Liver (tissue), 9 donors: ENCODE results near the gene MCCD1. TPM values are rescaled to one million over a fixed set of nuclear protein-coding genes. Genes with fewer than 3 reads are reported as not detected.

Experiments used
- DNase-seq: peaks from one replicate; pipeline ENCODE4 v3.0.0-alpha.2; 2017; ENCODE audit warnings: low spot score
- H3K27ac ChIP-seq, 2 donors: one replicate each; pipeline ENCODE4 v1.7.0; 2013; ENCODE audit warnings: inconsistent platforms in 2 of 2, low read length in 2 of 2, control low read depth in 1 of 2, low read depth in 1 of 2, mild to moderate bottlenecking in 1 of 2
- H3K27me3 ChIP-seq, 4 donors: one replicate each; pipeline versions ENCODE4 v1.6.1 to v1.7.0; 2013; ENCODE audit warnings: low read length in 3 of 4, inconsistent platforms in 1 of 4, mild to moderate bottlenecking in 1 of 4, moderate library complexity in 1 of 4; ENCODE audit not compliant: control insufficient read depth in 4 of 4, insufficient read depth in 4 of 4
- H3K36me3 ChIP-seq, 4 donors: one replicate each; pipeline versions ENCODE4 v1.6.1 to v1.7.0; 2013; ENCODE audit warnings: low read length in 3 of 4, mild to moderate bottlenecking in 3 of 4, low read depth in 1 of 4, moderate library complexity in 1 of 4; ENCODE audit not compliant: control insufficient read depth in 4 of 4, insufficient read depth in 3 of 4
- H3K4me1 ChIP-seq, 4 donors: one replicate each; pipeline versions ENCODE4 v1.6.1 to v1.7.0; 2013; ENCODE audit warnings: low read length in 3 of 4, mild to moderate bottlenecking in 3 of 4, moderate library complexity in 1 of 4; ENCODE audit not compliant: control insufficient read depth in 4 of 4, insufficient read depth in 4 of 4
- H3K4me3 ChIP-seq, 3 donors: one replicate each; pipeline versions ENCODE4 v1.6.1 to v1.7.0; 2013; ENCODE audit warnings: low read length in 3 of 3, control low read depth in 1 of 3, low read depth in 1 of 3, mild to moderate bottlenecking in 1 of 3
- H3K9ac ChIP-seq, 2 donors: one replicate each; pipeline ENCODE4 v1.7.0; 2013; ENCODE audit warnings: low read length in 2 of 2, mild to moderate bottlenecking in 2 of 2, moderate library complexity in 2 of 2, control low read depth in 1 of 2, low read depth in 1 of 2
- H3K9me3 ChIP-seq, 4 donors: one replicate each; pipeline versions ENCODE4 v1.6.1 to v1.7.0; 2013; ENCODE audit warnings: low read length in 3 of 4; ENCODE audit not compliant: control insufficient read depth in 4 of 4
- EGR1 ChIP-seq, 2 donors: IDR thresholded peaks; 2 replicates each; pipeline ENCODE4 v1.6.1; 2016 to 2018; ENCODE audit warnings: antibody characterized with exemption in 2 of 2, low read depth in 2 of 2
- FOXA1 ChIP-seq: IDR thresholded peaks from 2 replicates; pipeline ENCODE4 v1.6.1; 2016; ENCODE audit warnings: antibody characterized with exemption
- FOXA2 ChIP-seq: IDR thresholded peaks from 2 replicates; pipeline ENCODE4 v1.6.1; 2016; ENCODE audit warnings: antibody characterized with exemption
- GABPA ChIP-seq, 2 donors: IDR thresholded peaks in 1 of 2; conservative IDR thresholded peaks in 1 of 2; 2 replicates each; pipeline ENCODE4 v1.6.1; 2016; ENCODE audit warnings: antibody characterized with exemption in 2 of 2, mild to moderate bottlenecking in 1 of 2, moderate library complexity in 1 of 2
- HNF4A ChIP-seq, 2 donors: conservative IDR thresholded peaks; 2 replicates each; pipeline ENCODE4 v1.6.1; 2016; ENCODE audit warnings: antibody characterized with exemption in 2 of 2, mild to moderate bottlenecking in 2 of 2
- HNF4G ChIP-seq: IDR thresholded peaks from 2 replicates; pipeline ENCODE4 v1.6.1; 2016; ENCODE audit warnings: antibody characterized with exemption
- RAD21 ChIP-seq, 2 donors: IDR thresholded peaks; 2 replicates each; pipeline ENCODE4 v1.6.1; 2016; ENCODE audit warnings: antibody characterized with exemption in 2 of 2, mild to moderate bottlenecking in 2 of 2
- SP1 ChIP-seq: IDR thresholded peaks from 2 replicates; pipeline ENCODE4 v1.6.1; 2018; ENCODE audit warnings: antibody characterized with exemption, mild to moderate bottlenecking
- YY1 ChIP-seq: IDR thresholded peaks from 2 replicates; pipeline ENCODE4 v1.6.1; 2016; ENCODE audit warnings: antibody characterized with exemption, mild to moderate bottlenecking
- whole genome bisulfite sequencing: extraction: QIAGEN DNeasy Blood & Tissue Kit; methylation state at CpG from one replicate; pipeline ENCODE4 v1.1.7; 2013; 5-methylcytosine and 5-hydroxymethylcytosine counted together
- polyA plus RNA-seq, 2 donors: library from polyadenylated mRNA; stranded (reverse) in 1 of 2; unstranded in 1 of 2; fragments of 200-250 nt in 1 of 2; fragments of >200 nt in 1 of 2; fragmentation: Nextera tagmentation in 1 of 2; extraction: Ambion mirVana in 1 of 2; gene quantifications; one replicate each; pipeline versions ENCODE4 v1.2.1 to v1.2.3, GENCODE V29; 2013 to 2015
- total RNA-seq, 2 donors: library from RNA; depleted of rRNA; stranded (reverse); fragments of >200 nt; gene quantifications; one replicate each; pipeline ENCODE4 v1.2.3, GENCODE V29; 2014
- TF ChIP-seq, protein P1 (sequence below): IDR thresholded peaks from 2 replicates; pipeline ENCODE4 v1.6.1; 2016; ENCODE audit warnings: antibody characterized with exemption, mild to moderate bottlenecking
- TF ChIP-seq, protein P2 (sequence below): fragments of 150-350 bp; IDR thresholded peaks from 2 replicates; pipeline ENCODE4 v1.5.1; 2017; ENCODE audit warnings: improper control_type of control experiment, low read depth, low read length; ENCODE audit not compliant: missing input control
- donor health status: healthy.
- donor health status: healthy.
- donor health status: healthy.
- donor health status: healthy.
- donor health status: healthy.

Gene MCCD1
- total and polyA plus RNA-seq, 4 donors, result 0.56 TPM; not detected in 3

DNA sequence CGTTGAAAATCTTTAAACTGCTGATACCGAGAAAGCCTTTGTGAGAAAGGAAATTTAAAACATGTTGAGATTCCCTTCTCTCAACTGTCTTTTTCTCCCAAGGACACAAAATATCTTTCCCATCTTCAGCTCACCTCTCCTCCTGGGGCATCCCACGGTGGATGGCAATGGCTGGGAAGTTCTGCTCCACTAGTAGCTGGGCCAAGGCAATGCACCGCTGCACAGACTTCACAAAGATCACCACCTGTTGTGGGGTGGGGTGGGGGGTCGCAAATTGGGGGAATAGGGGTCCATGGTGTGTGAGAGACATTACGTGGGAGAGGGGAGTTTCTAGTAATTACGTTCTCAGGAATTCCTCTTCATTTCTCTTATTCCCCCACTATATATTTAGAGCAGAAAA lies 2.4 kb downstream of the MCCD1 start:
- WGBS, result 96% methylated on average over 7 of the region's 7 CpGs
- Histone ChIP-seq H3K36me3 (peaks cover 26 to 61% (median 52%) of the 10 kb centered on the region in 4 donors), H3K4me3 (no peak overlapping the region), H3K9ac (no peak overlapping the region), H3K9me3 (no peaks in the 10 kb centered on the region), H3K27me3 (no peaks in the 10 kb centered on the region), H3K4me1 (peaks cover 0 to 4% (median 2%) of the 10 kb centered on the region in 4 donors), H3K27ac (no peak overlapping the region)
- no peak for DNase-seq
- TF ChIP-seq SP1 (no peak), HNF4A (conservative IDR thresholded peaks at IDR 0.05) (no peak), EGR1 (IDR thresholded peaks at IDR 0.05; ENCODE audit: low read depth in 2 of 2) (no peak), GABPA (IDR thresholded peaks at IDR 0.05 in 1 of 2, conservative IDR thresholded peaks at IDR 0.05 in 1 of 2) (no peak), YY1 (no peak), RAD21 (IDR thresholded peaks at IDR 0.05) (no peak), FOXA1 (no peak), HNF4G (no peak)
- TF ChIP-seq, protein P1, sequence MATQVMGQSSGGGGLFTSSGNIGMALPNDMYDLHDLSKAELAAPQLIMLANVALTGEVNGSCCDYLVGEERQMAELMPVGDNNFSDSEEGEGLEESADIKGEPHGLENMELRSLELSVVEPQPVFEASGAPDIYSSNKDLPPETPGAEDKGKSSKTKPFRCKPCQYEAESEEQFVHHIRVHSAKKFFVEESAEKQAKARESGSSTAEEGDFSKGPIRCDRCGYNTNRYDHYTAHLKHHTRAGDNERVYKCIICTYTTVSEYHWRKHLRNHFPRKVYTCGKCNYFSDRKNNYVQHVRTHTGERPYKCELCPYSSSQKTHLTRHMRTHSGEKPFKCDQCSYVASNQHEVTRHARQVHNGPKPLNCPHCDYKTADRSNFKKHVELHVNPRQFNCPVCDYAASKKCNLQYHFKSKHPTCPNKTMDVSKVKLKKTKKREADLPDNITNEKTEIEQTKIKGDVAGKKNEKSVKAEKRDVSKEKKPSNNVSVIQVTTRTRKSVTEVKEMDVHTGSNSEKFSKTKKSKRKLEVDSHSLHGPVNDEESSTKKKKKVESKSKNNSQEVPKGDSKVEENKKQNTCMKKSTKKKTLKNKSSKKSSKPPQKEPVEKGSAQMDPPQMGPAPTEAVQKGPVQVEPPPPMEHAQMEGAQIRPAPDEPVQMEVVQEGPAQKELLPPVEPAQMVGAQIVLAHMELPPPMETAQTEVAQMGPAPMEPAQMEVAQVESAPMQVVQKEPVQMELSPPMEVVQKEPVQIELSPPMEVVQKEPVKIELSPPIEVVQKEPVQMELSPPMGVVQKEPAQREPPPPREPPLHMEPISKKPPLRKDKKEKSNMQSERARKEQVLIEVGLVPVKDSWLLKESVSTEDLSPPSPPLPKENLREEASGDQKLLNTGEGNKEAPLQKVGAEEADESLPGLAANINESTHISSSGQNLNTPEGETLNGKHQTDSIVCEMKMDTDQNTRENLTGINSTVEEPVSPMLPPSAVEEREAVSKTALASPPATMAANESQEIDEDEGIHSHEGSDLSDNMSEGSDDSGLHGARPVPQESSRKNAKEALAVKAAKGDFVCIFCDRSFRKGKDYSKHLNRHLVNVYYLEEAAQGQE, result no peak
- TF ChIP-seq, protein P2, sequence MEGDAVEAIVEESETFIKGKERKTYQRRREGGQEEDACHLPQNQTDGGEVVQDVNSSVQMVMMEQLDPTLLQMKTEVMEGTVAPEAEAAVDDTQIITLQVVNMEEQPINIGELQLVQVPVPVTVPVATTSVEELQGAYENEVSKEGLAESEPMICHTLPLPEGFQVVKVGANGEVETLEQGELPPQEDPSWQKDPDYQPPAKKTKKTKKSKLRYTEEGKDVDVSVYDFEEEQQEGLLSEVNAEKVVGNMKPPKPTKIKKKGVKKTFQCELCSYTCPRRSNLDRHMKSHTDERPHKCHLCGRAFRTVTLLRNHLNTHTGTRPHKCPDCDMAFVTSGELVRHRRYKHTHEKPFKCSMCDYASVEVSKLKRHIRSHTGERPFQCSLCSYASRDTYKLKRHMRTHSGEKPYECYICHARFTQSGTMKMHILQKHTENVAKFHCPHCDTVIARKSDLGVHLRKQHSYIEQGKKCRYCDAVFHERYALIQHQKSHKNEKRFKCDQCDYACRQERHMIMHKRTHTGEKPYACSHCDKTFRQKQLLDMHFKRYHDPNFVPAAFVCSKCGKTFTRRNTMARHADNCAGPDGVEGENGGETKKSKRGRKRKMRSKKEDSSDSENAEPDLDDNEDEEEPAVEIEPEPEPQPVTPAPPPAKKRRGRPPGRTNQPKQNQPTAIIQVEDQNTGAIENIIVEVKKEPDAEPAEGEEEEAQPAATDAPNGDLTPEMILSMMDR, result no peak

DNA sequence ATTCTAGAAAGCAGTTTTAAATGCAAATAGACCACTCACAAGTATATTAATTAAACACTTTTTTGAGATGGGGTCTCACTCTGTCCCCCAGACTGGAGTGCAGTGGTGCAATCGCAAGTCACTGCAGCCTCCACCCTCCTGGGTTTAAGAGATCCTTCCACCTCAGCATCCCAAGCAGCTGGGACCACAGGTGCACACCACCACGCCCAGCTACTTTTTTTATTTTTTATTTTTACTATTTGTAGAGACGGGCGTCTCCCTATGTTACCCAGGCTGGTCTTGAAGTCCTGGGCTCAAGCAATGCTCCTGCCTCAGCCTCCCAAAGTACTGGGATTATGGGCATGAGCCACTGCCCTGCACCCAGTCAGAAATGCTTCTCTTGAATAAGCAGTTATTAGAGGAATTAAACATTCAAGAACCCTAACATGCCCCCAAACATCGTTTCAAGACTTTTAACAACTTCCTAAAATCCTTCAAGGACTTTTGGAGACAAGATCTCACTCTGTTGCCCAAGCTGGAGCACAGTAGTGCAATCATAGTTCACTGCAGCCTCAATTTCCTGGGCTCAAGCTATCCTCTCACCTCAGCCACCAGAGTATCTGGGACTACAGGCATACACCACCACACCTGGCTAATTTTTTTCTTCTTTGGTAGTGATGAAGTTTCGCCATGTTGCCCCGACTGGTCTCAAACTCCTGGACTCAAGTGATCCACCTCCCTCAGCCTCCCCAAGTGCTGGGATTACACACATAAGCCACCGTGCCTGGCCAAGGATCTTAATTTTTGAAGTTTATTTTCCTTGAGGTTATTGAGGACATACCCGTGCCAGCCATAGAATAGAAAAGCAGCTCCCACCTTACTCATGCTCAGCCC lies 3.2 kb downstream of the MCCD1 start:
- H3K9me3 ChIP-seq, result no peaks in the 10 kb centered on the region
- no peak overlapping the region for H3K4me3 ChIP-seq
- H3K4me1 ChIP-seq, result peaks cover 0 to 4% (median 2%) of the 10 kb centered on the region in 4 donors
- TF ChIP-seq HNF4G (no peak), FOXA1 (no peak), SP1 (no peak), FOXA2 (no peak), EGR1 (IDR thresholded peaks at IDR 0.05; ENCODE audit: low read depth in 2 of 2) (no peak)
- H3K27me3 ChIP-seq, result no peaks in the 10 kb centered on the region
- no peak for DNase-seq
- peaks cover 26 to 68% (median 59%) of the 10 kb centered on the region in 4 donors for H3K36me3 ChIP-seq
- H3K9ac ChIP-seq, result no peak overlapping the region
- no peak overlapping the region for H3K27ac ChIP-seq
- whole genome bisulfite sequencing, result 77% methylated on average over 9 of the region's 9 CpGs
